HG02763 (cell line): ENCODE data around the gene TMEM139.
"Not testable (repeated sequence)": the region's sequence is repeated elsewhere in the genome, so short reads cannot be mapped to it uniquely, and the experiment has no call there.

Experiments used
- ATAC-seq: cut with Tn5 transposase; IDR thresholded peaks from one replicate; pipeline ENCODE4 v1.9.1; 2021; ENCODE audit warnings: mild to moderate bottlenecking, moderate library complexity; ENCODE audit not compliant: unreplicated experiment

TMEM139 gene

DNA sequence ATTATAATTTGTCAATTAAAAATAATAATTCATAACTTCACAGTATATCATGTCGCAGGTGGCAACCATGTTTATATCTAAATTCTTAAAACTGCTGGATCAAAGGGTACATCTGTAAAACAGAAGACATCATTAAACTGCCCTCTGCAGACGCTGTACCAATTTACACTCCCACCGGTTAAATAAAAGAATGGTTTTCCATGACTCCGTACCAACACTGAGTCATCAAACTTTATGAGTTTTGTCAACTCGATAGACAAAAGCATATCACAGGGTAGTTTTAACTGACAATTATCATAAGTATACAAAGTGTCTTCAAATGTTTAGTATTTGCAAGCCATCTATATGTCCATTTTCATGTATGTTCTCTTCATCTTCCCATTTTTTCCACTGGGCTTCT, 27.3 kb upstream of the TMEM139 start:
- ATAC-seq, result no peak

DNA sequence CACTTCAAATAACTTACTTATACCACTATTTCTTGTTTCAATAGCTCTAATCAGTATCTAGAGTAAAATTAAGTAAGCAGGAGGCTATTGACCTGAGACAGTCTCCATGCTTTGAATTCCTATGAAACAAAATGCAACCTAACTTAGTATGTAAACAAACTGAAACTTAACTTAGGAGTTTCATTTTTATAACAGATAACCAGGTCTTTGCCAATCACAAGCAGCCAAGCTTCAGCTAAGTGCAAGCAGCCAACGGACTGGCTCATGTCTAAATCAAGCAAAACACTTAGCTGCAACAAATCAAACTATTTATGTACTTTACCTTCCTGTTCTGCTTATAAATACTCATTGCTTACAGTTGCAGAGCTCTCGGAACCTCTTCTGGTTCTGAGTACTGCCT, 25.9 kb upstream of the TMEM139 start:
- ATAC-seq, result peak; percentile 36

DNA sequence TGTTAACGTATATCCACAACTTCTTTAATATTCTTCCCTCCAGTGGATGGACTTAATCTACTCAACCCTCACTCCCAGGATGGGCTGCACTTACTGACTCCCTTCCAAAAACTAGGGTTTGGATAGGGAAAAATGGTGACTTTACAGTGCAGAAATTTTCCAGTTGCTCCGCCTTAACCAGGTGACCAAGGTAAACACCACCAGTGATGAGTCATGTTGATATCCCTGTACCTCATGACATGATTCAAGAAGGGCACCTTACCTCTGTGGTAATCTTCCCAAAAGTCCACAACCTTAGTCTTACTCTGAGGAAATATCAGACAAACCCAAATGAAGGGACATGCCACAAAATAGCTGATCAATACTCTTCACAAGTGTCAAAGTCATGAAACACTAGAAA, 25.0 kb upstream of the TMEM139 start:
- no peak for ATAC-seq

DNA sequence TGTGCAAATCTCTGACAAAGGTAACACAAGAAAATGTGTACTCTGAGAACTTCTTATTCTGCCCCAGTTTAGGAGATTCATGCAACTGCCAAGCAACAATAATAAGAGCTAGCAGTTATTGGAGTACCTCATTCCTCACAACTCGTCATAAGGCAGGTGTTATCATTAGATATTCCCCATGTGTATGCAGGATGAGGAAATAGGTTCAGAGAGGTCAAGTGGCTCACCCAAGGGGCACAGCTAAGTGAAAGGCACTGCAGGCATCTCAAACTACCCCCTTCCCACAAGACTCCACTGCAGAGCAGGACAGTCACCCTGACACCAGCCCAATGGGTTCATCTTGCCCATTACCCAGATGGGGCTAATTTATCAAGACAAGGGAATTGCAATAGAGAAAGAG, 22.9 kb upstream of the TMEM139 start:
- no peak for ATAC-seq

DNA sequence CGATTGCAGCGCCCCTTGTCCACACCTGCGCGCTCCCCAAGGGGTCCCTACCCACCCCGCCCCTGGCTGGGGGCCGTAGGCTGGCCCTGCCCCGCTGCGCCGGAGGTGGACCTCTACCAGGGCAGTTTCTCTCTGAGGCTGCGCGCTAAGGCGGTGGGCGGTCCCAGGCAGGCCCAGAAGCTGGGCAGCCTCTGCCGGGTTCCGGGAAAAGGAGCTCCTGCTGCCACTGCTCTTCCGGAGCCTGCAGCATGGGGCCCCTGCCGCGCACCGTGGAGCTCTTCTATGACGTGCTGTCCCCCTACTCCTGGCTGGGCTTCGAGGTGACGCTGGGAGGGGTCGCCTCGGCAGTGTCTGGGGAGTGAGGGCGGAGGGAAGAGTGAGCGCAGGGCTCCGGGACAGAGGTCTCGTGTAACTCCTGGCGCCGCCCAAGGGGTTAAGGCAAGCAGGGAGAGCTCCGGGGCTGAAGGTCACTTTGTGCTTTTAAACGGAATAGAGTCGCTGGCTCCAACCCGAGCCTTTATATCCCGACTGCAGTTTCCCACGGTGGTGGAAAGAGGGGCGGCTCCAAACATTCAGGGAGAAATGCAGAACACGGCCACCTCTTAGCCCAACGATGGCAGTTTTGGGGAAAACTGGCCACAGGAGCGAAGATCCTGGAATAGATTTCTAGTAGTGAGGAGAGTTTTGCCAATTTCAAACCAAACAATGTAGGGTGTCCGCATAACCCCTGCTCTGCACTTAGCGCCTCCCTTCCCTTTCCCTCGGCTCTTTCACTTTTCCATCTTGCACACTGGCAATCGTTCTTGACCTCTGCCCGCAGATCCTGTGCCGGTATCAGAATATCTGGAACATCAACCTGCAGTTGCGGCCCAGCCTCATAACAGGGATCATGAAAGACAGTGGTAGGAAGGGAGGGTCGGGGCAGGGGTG, 21.2 kb upstream of the TMEM139 start, which contains the start of gene GSTK1:
Gene GSTK1 (plus strand): TSS at position 176 of the 930 bp plus-strand sequence. CDS start 73 bp downstream, at position 249.
- ATAC-seq, result peak; percentile 95

DNA sequence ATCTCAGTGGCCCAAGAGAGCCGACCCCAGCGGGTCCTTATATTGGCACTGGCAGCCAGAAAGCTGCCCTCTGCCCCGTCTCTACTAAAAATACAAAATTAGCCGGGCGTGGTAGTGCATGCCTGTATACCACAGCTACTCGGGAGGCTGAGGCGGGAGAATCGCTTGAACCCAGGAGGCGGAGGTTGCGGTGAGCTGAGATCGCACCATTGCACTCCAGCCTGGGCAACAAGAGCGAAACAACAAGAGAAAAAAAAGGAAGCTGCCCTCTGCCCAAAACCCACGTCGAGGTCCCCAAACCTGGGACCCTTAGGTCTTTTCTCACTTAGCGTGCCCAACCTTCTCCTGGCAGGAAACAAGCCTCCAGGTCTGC, 20.6 kb upstream of the TMEM139 start:
- not testable (repeated sequence) for ATAC-seq

DNA sequence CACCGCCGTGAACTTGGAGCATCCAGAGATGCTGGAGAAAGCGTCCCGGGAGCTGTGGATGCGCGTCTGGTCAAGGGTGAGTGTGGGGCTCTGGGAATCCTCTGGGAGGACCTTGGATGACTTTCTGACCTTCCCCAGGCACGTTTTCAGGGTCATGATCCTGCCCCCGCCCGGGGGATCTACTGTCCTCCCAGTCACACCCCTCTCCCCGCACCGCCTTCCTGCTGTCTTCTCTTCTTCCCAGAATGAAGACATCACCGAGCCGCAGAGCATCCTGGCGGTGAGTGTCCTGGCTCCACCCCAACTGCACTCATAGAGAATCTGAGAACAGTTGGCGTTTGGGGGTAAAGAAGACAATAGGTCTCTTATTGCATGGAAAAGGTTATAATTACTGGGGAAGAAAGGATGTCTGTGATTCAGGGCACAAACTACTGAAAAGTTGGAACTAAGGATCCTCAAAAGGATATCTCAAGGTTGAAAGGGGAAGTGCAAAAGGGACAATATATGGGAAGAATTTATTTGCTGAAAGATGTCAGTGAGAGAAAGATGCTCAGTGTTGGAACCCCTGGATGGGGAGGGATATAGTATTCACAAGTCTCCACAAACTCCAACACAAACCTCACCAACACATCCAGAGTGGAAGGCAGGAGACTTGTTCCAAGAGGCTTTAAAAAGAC, 19.6 kb upstream of the TMEM139 start:
- ATAC-seq, result no peak

DNA sequence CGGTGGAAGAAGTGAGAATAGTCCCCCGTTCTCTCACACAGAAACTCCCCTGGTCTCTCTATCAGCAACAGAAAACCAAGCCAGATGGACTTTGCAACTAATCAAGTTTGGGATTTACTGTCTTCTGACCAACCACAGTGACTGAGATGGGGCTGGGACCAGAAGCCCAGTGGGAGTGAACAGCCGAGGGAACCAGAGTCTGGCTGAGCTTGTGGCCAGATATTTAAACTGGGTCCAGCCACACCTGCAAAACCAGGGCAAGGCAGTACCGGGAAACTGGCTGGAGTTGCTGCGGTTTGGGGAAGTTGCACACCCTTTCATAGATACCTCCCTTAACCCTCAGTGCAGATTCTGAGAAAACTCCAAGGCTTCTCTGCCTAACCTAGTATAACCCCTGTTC, 15.5 kb upstream of the TMEM139 start:
- no peak for ATAC-seq

DNA sequence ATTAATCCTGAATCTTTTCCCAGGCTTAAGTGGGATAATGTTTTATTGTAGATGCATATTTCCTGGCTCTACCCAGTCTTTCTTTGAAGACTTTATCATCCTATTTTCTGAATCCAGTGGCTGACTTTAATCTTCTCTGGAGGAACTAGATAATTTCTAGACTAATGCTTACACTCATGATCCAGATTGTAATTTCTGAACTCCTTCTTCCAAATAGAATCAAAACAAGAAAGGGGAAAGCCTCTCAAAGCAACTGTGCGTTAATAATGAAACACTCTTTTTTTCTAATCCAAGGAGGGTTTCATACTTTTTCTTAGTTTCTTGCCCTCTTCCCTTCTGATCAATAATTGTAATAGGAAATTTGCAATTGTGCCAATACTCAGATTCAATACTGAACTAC, 13.5 kb upstream of the TMEM139 start:
- ATAC-seq, result no peak

DNA sequence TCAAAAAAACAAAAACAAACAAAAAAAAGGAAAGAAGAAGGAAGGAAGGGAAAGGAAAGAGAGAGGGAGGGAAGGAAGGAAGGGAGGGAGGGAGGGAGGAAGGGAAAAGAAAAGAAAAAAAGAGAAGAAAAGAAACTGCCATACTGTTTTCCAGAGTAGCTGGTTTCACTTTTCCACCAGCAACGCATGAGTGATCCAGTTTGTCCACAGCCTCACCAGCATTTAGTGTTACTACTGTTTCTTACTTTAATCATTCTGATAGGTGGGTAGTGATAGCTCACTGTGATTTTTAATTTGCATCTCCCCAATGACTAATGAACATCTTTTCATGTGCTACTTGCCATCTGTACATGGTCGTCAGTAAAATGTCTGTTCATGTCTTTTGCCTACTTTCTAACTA, 11.9 kb upstream of the TMEM139 start:
- no peak for ATAC-seq

DNA sequence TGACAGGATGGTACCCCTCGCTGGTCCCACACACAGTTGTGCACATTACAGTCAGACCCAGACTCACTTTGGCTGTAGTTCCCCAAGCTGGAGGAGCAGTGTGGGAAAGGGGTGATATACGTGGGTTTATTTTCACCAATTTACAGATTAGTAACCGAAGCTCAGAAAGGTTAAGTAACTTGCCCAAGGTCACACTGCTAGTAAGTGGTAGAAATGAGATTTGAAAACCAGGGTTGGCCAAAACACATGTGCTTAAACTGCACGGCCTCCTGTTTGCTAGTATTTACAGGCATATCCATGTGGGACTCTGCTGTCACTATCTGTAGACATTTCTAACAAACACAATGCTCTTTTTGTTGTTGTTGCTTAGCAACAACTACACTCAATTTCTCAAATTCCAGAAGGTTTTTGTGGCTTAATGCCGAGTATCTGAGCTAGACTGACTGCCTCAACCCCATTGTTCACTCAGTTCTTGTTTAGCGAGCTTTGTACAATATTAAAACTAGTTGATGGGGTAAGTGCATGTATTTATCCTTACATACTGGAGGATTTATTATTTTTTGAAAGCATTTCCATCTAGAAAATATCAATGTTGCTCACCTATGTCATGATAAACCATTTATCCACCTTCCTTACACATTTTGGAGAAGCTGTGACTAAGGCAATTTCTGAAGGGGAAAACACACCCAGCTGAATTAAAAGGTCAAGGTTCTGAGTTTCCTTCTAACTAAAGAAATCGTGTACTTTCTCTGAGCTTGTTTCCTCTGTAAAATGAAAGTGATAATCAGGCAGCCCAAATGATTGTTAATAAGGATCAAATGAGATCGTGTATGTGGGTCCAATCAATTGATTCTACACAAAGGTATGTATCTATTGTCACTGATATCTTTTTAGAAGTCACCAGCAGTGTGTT, 5.3 kb upstream of the TMEM139 start:
- ATAC-seq, result no peak

DNA sequence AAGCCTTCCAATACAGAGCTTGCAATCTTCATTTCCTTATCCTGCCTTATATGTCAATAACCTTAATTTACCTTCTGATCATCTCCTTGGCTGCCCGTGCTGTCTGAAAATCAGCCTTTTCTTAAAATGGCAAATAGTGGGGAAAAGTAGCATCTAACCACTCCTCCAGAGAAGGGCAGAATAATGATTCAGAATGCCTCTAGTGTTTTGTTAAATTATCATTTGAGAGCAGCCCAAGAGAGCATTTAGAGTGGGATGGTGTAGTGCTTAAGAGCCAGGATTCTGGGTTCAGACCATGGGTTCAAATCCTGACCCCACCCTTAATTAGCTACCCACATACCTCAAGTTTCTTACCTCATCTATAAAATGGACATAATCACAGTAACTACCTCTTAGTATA, 4.6 kb upstream of the TMEM139 start:
- ATAC-seq, result no peak

DNA sequence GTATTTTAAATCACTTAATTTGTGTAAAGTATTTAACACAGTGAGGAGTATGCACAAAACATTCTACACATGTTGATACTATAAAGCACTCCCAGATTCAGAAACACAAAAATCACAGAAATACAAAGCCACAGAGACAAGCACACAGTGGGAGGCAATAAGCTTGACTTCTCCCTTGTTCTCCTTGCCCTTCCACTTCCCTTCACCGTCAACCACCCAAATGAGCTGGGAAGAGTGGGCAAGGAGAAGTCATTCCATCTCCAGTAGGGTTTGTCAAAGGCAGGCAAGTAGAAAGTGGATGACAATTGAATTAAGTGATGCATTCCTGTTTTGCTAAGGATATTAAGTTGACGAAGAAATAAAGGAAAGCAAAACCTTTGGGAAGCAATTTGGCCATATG, 4.2 kb upstream of the TMEM139 start:
- ATAC-seq, result no peak

DNA sequence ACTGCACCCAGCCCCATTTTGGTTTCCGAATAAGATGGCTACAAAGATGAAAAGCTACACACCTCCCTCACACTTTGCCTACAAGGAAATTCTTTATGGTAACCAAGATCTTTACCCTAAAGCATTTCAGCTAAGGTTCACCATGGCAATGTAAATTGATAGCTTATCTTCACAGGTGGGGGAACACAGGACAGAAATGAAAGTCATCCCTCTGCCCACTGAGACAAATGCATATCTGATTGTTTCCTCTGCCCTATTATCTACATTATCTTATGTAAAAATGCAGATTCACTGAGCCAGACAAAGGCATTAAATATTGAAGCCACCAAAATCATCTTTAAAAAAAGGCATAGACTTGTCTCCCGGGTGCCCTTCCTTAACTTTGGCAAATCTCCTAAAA, 3.2 kb upstream of the TMEM139 start:
- ATAC-seq, result no peak

DNA sequence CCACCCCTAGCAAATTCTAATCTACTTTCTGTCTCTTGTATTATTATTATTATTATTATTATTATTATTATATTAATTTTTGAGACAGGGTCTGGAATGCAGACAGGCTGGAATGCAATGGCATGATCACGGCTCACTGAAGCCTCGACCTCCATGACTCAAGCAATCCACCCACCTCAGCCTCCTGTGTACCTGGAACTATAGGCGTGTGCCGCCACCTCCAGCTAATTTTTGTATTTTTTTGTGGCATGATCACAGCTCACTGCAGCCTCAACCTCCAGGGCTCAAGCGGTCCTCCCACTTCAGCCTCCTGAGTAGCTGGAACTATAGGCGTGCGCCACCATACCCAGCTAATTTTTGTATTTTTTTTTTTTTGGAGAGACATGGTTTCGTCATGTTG, 2.6 kb upstream of the TMEM139 start:
- ATAC-seq, result no peak

DNA sequence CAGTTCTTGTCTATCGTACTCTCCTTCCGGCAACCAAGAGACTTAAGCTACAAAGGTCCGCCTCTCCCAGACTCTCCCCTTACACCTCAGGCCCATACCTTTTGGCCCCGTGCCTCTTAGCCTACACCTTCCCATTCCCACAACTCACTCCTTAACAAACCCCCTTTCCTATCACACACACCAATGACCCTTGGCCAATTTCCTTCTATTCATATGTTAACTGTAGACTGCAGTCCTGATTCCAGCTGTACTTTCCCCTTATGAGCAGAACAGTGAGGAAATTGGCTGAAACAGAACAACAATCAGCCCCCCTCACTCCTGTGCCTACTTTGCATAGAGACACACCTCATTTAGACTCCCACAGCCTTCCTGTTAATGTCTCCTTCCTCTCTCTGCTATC, 1.4 kb upstream of the TMEM139 start:
- ATAC-seq, result no peak

DNA sequence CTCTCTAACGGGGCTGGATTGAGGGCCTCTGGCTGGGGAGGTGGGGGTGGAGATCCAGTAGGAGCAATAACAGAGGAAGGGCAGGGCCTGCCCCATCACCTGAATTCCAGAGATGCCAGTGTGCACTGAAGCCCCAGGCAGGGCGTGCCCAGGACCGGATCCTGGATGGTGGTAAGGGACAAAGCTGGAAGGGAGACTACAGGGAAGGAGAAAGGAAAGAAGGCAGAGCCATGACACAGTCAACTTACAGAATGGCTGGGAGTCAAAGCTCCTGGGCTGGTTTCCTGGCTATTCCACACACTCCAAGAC, 666 bp downstream of the TMEM139 start:
- no peak for ATAC-seq

DNA sequence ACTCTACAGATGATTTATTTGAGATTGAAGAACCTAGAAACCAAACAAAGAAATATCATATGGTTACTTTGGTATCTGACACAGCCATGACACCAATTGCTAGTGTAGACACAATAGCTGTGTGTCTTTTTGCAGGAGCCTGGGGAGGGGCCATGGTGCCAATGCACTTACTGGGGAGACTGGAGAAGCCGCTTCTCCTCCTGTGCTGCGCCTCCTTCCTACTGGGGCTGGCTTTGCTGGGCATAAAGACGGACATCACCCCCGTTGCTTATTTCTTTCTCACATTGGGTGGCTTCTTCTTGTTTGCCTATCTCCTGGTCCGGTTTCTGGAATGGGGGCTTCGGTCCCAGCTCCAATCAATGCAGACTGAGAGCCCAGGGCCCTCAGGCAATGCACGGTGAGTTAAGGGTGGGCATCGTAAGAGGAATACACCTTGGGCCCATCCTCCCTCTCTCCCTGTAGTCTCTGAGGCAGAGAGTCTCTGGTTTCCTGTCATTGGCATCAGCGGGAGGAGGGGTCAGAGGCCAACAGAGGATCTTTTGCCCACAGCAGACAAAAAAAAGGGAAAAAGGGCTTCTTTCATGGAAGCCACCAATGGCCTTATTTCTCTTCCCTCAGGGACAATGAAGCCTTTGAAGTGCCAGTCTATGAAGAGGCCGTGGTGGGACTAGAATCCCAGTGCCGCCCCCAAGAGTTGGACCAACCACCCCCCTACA, 1.2 kb downstream of the TMEM139 start:
- no peak for ATAC-seq

DNA sequence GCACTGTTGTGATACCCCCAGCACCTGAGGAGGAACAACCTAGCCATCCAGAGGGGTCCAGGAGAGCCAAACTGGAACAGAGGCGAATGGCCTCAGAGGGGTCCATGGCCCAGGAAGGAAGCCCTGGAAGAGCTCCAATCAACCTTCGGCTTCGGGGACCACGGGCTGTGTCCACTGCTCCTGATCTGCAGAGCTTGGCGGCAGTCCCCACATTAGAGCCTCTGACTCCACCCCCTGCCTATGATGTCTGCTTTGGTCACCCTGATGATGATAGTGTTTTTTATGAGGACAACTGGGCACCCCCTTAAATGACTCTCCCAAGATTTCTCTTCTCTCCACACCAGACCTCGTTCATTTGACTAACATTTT, 1.7 kb downstream of the TMEM139 start:
- ATAC-seq, result no peak

DNA sequence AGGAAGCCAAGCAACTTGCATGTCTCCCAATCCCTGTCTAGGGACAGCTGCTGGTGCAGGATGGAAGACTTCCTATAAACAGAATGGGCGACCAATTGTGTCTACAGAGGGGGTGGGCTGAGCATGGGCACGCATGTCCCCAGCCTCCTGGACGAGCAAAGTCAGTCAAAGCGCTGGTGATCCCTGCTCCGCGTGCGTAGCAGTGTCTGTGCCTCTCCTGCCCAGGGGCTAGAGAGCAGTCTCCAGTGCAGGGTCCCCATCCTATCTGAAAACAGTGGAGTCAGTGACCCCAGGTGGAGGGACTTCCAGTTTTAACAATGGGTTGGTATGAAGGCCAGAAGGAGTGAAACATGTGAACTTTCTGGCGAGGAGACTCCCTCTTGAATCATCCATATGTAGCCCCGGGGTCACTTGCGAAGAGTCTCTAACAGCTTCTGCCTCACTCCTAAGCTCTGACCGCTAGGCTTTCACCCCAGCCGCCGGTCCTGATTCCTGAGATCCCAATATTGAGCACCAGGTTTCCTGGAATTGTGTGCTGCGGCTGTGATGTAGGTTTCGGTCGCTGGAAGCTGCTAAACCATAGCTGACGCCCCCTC, 2.7 kb downstream of the TMEM139 start:
- ATAC-seq, result no peak
